ENCODE data around the gene TREML2.

GRCh38 chr6:41222045-41222444 is 21.1 kb upstream of the TREML2 start:
- TF ChIP-seq RNF2 (IDR thresholded peaks at IDR 0.05; ENCODE audit: borderline replicate concordance, low read depth, low read length, missing control alignments, poor library complexity, severe bottlenecking) (no peak), CTCF (IDR thresholded peaks at IDR 0.05; ENCODE audit: control extremely low read depth in 1 of 3, insufficient read depth in 1 of 3, low read depth in 1 of 3, low read length in 3 of 3) (no peak)
